ENCODE results near the gene ADAM15. TPM values are rescaled to one million over a fixed set of nuclear protein-coding genes. Genes with fewer than 3 reads are reported as not detected.

Gene ADAM15
- total and polyA plus RNA-seq, 2 of the 8 experiments (the other 6 are each of a cell fraction or from before 2014, with no cell fraction given), result 32.9 to 37.6 TPM

- WGBS, 2 experiments (ENCODE audit: extremely low coverage in 1 of 2, insufficient coverage in 1 of 2, insufficient read length in 1 of 2, insufficient replicate concordance in 2 of 2, low coverage in 1 of 2, low lambda C conversion rate in 2 of 2, missing lambda C conversion rate in 1 of 2), result 82% methylated on average over 5 of the region's 5 CpGs; no CpG with 5 or more reads in 1 of the 2 experiments
- no peaks in the 10 kb centered on the region for H3K36me3 ChIP-seq (ENCODE audit: control insufficient read depth in 2 of 4, insufficient read depth in 4 of 4, low read length in 3 of 4)
- H3K4me2 ChIP-seq (ENCODE audit: insufficient read depth in 1 of 2, low read depth in 2 of 2, low read length in 2 of 2), result no peak overlapping the region
- FAIRE-seq (no peak), DNase-seq (ENCODE audit: low read depth in 1 of 2, low spot score in 2 of 2) (no peak)
- no peak overlapping the region for H3K9ac ChIP-seq (replicated peaks in 1 of 4; ENCODE audit: extremely low read depth in 1 of 4, low read depth in 3 of 4, low read length in 3 of 4)
- no peaks in the 10 kb centered on the region for H3K79me1 ChIP-seq (ENCODE audit: low read depth, low read length)
- peaks cover 0 to 5% (median 0%) of the 10 kb centered on the region in 4 experiments; a peak in 3 of 7 replicates for H3K4me1 ChIP-seq (replicated peaks in 1 of 4; ENCODE audit: control insufficient read depth in 3 of 4, insufficient read depth in 4 of 4, low read length in 3 of 4)
- H2AK5ac ChIP-seq (ENCODE audit: low read depth, low read length), result 0 out of 2 replicates have a peak overlapping the region, but pooled peaks have one; percentile 75
- H3K4ac ChIP-seq (replicated peaks; ENCODE audit: insufficient read length, low read depth, low read length), result no peak overlapping the region
- no peak overlapping the region for H3K4me3 ChIP-seq (ENCODE audit: extremely low read depth in 1 of 4, insufficient read depth in 2 of 4, low read depth in 3 of 4, low read length in 4 of 4)
- H2BK20ac ChIP-seq (ENCODE audit: low read length), result no peak overlapping the region
- no peak overlapping the region for H2AFZ ChIP-seq (ENCODE audit: low read length)
- no peak overlapping the region for H2BK12ac ChIP-seq (ENCODE audit: low read depth, low read length)
- H3K27ac ChIP-seq (ENCODE audit: low read depth, low read length), result no peak overlapping the region
- ChIA-PET POLR2A (ENCODE audit: partially characterized antibody) (interaction anchor here (0.7 to 7.4 kb wide), 7 partner anchors 9 to 63 kb away, joined by 3 to 60 read pairs (median 3); partner anchors contain the start of genes DCST1, DCST2 and FLAD1), CTCF (ENCODE audit: partially characterized antibody) (interaction anchor here (1.2 to 18.6 kb wide), 5 partner anchors 8 to 62 kb away, joined by 3 to 354 read pairs (median 130); partner anchors contain the start of genes ADAM15, EFNA4, LENEP and ZBTB7B)
- H4K91ac ChIP-seq (replicated peaks; ENCODE audit: insufficient read length, low read length), result no peak overlapping the region
- H3K9me3 ChIP-seq (ENCODE audit: insufficient read depth in 2 of 2, low read depth in 1 of 2, low read length in 1 of 2), result no peaks in the 10 kb centered on the region
- H2BK15ac ChIP-seq (ENCODE audit: low read length), result no peak overlapping the region
- no peak overlapping the region for H4K8ac ChIP-seq (ENCODE audit: extremely low read depth, insufficient read depth, low read length)
- no peak overlapping the region for H2BK120ac ChIP-seq (replicated peaks; ENCODE audit: low read depth, low read length)
- no peak overlapping the region for H3K18ac ChIP-seq (ENCODE audit: extremely low read depth, low read length)
- H3K23me2 ChIP-seq (ENCODE audit: low read depth, low read length), result no peaks in the 10 kb centered on the region
- no peak overlapping the region for H3K56ac ChIP-seq (replicated peaks; ENCODE audit: insufficient read length, low read depth, low read length)
- H3K79me2 ChIP-seq (ENCODE audit: control insufficient read depth in 1 of 2, insufficient read depth in 2 of 2, low read length in 2 of 2), result no peaks in the 10 kb centered on the region
- no peak overlapping the region for H2BK5ac ChIP-seq (ENCODE audit: low read depth, low read length)
- no peak overlapping the region for H3K14ac ChIP-seq (ENCODE audit: insufficient read length)
- H3K27me3 ChIP-seq (replicated peaks in 1 of 4; ENCODE audit: control insufficient read depth in 3 of 4, extremely low read depth in 1 of 4, insufficient read depth in 3 of 4, low read length in 3 of 4), result peaks cover 0 to 3% (median under 1%) of the 10 kb centered on the region in 4 experiments; a peak in 1 of 7 replicates
- no peak overlapping the region for H4K5ac ChIP-seq (ENCODE audit: insufficient read length, low read depth, low read length)
- H4K20me1 ChIP-seq (replicated peaks in 1 of 2; ENCODE audit: control insufficient read depth in 1 of 2, insufficient read depth in 2 of 2, low read length in 2 of 2), result no peaks in the 10 kb centered on the region
- H3K23ac ChIP-seq (ENCODE audit: insufficient read length), result no peak overlapping the region
- TF ChIP-seq GTF2F1 (IDR thresholded peaks at IDR 0.05; ENCODE audit: borderline replicate concordance, low read depth, low read length) (no peak), MAX (IDR thresholded peaks at IDR 0.05) (no peak)
Measured at GRCh38 chr1:155023627-155024026, 27.5 kb upstream of the ADAM15 start.

All from H1 (cell line).